GM12878 (cell line): ENCODE measurements around the gene ZDHHC1. TPM values are rescaled to one million over a fixed set of nuclear protein-coding genes. Genes with fewer than 3 reads are reported as not detected.

ENCODE experiments used
- ATAC-seq: fragments of 200-7000 bp; cut with Tn5 transposase; 3 replicates; pipeline ENCODE4 v1.9.1; 2020; ENCODE audit warnings: mild to moderate bottlenecking, moderate library complexity
- BruUV-seq: library from RNA; stranded (reverse); fragments of 400-500 nt; replicated peaks from 2 replicates; lab custom pipeline; 2021; lab: Mats Ljungman, UMichigan
- CTCF ChIA-PET: fragments of 300-600 bp; sonication (Branson Sonifier 250); formaldehyde crosslinking; extraction: SDS; loops from one replicate; lab custom pipeline; 2021; ENCODE audit warnings: inconsistent platforms; lab: Yijun Ruan, JAX
- POLR2A ChIA-PET: fragments of 350-600 bp; formaldehyde crosslinking; extraction: SDS; loops from one replicate; lab custom pipeline; 2021; ENCODE audit warnings: inconsistent platforms; lab: Charles Lee
- RAD21 ChIA-PET: fragments of 300-600 bp; sonication (Branson Sonifier 250); formaldehyde crosslinking; loops from one replicate; lab custom pipeline; 2023; ENCODE audit warnings: antibody characterized with exemption; ENCODE audit not compliant: unreplicated experiment; lab: Charles Lee
- SMC1A ChIA-PET: fragments of 300-600 bp; sonication (Branson Sonifier 250); formaldehyde crosslinking; loops from one replicate; lab custom pipeline; 2023; ENCODE audit not compliant: unreplicated experiment, uncharacterized antibody; lab: Charles Lee
- DNase-seq: peaks from one replicate; pipeline ENCODE4 v3.0.0-alpha.2; 2011; ENCODE audit warnings: low read depth, low spot score
- FAIRE-seq: peaks from 3 replicates; lab custom pipeline; 2011; peaks lifted over from hg19 to GRCh38; lab: Jason Lieb, UNC
- H2AFZ ChIP-seq: 2 replicates; pipeline ENCODE4 v1.6.0; 2011; ENCODE audit warnings: low read depth, low read length, control low read depth; ENCODE audit not compliant: control insufficient read depth
- H3K27ac ChIP-seq: 2 replicates; pipeline ENCODE4 v1.5.1; 2011; ENCODE audit warnings: control low read depth; ENCODE audit not compliant: control insufficient read depth, insufficient read depth
- H3K27me3 ChIP-seq, 2 experiments: replicated peaks in 1 of 2; 2 replicates each; pipeline versions ENCODE4 v1.6.0 to v1.6.1; 2011; ENCODE audit warnings: low read length in 1 of 2; ENCODE audit not compliant: control insufficient read depth in 2 of 2, insufficient read depth in 2 of 2
- H3K36me3 ChIP-seq, 2 experiments: 2 replicates each; pipeline ENCODE4 v1.5.1; 2011; ENCODE audit warnings: low read length in 1 of 2; ENCODE audit not compliant: control insufficient read depth in 2 of 2, insufficient read depth in 2 of 2
- H3K4me1 ChIP-seq: 2 replicates; pipeline ENCODE4 v1.6.1; 2011; ENCODE audit warnings: mild to moderate bottlenecking, low read length, moderate library complexity, mixed read lengths; ENCODE audit not compliant: control insufficient read depth, insufficient read depth
- H3K4me2 ChIP-seq: 2 replicates; pipeline ENCODE4 v1.6.0; 2011; ENCODE audit warnings: control low read depth; ENCODE audit not compliant: control insufficient read depth, insufficient read depth
- H3K4me3 ChIP-seq: fragments of 200-600 bp; sonication (generic); 2 replicates; pipeline ENCODE4 v1.5.1; 2016
- H3K79me2 ChIP-seq: 2 replicates; pipeline ENCODE4 v1.6.0; 2011; ENCODE audit warnings: low read length; ENCODE audit not compliant: control insufficient read depth, insufficient read depth
- H3K9ac ChIP-seq: 2 replicates; pipeline ENCODE4 v1.8.0; 2011; ENCODE audit warnings: low read length, control low read depth, mixed read lengths; ENCODE audit not compliant: control insufficient read depth, insufficient read depth
- H3K9me3 ChIP-seq: replicated peaks from 3 replicates; pipeline ENCODE4 v1.5.1; 2011; ENCODE audit warnings: mild to moderate bottlenecking, low read length; ENCODE audit not compliant: control insufficient read depth, insufficient read depth
- H4K20me1 ChIP-seq: 2 replicates; pipeline ENCODE4 v1.6.0; 2011; ENCODE audit not compliant: control insufficient read depth, insufficient read depth
- BHLHE40 ChIP-seq, 2 experiments: fragments of 450-650 bp in 1 of 2; IDR thresholded peaks; 2 replicates each; pipeline ENCODE4 v1.6.1; 2011 to 2017; ENCODE audit warnings: low read depth in 2 of 2, borderline replicate concordance in 1 of 2, improper control_type of control experiment in 1 of 2, low read length in 1 of 2, mild to moderate bottlenecking in 1 of 2
- CHD4 ChIP-seq: fragments of 200-600 bp; sonication (generic); IDR thresholded peaks from 2 replicates; pipeline ENCODE4 v1.6.1; 2016; ENCODE audit warnings: mild to moderate bottlenecking
- CREB1 ChIP-seq: IDR thresholded peaks from 2 replicates; pipeline ENCODE4 v1.6.1; 2012; ENCODE audit warnings: low read depth, mild to moderate bottlenecking, inconsistent platforms
- HDAC6 ChIP-seq: fragments of 200-600 bp; sonication (generic); IDR thresholded peaks from one replicate; pipeline ENCODE4 v1.8.0; 2017; ENCODE audit warnings: antibody characterized with exemption; ENCODE audit not compliant: unreplicated experiment
- IKZF1 ChIP-seq: fragments of 450-650 bp; conservative IDR thresholded peaks from 2 replicates; pipeline ENCODE4 v1.6.1; 2017; ENCODE audit warnings: antibody characterized with exemption, mild to moderate bottlenecking
- MXI1 ChIP-seq: fragments of 150-350 bp; IDR thresholded peaks from 2 replicates; pipeline ENCODE4 v1.6.1; 2011; ENCODE audit warnings: low read depth, mild to moderate bottlenecking, inconsistent platforms, low read length, improper control_type of control experiment
- POLR2AphosphoS5 ChIP-seq: IDR thresholded peaks from 2 replicates; pipeline ENCODE4 v1.6.1; 2011; ENCODE audit warnings: mild to moderate bottlenecking, low read length, inconsistent platforms
- RAD21 ChIP-seq: IDR thresholded peaks from 2 replicates; pipeline ENCODE4 v1.6.1; 2011; ENCODE audit warnings: mild to moderate bottlenecking, low read depth, low read length, moderate library complexity; ENCODE audit not compliant: insufficient read depth
- RAD51 ChIP-seq: fragments of 450-650 bp; IDR thresholded peaks from 2 replicates; pipeline ENCODE4 v1.6.1; 2016; ENCODE audit warnings: moderate library complexity, mild to moderate bottlenecking, inconsistent platforms
- SIN3A ChIP-seq: IDR thresholded peaks from 2 replicates; pipeline ENCODE4 v1.6.1; 2012; ENCODE audit warnings: low read depth, low read length, improper control_type of control experiment
- SPI1 ChIP-seq: IDR thresholded peaks from 2 replicates; pipeline ENCODE4 v1.6.1; 2011; ENCODE audit warnings: low read depth, mild to moderate bottlenecking, low read length, moderate library complexity, borderline replicate concordance; ENCODE audit not compliant: insufficient read depth
- SUZ12 ChIP-seq: fragments of 200-600 bp; sonication (generic); IDR thresholded peaks from one replicate; pipeline ENCODE4 v1.6.1; 2018; ENCODE audit warnings: antibody characterized with exemption, mild to moderate bottlenecking; ENCODE audit not compliant: unreplicated experiment
- WGBS: methylation state at CpG from one replicate; pipeline ENCODE4 v1.1.6; 2016; ENCODE audit warnings: low lambda C conversion rate; ENCODE audit not compliant: insufficient replicate concordance, insufficient coverage; ENCODE audit errors: missing lambda C conversion rate; 5-methylcytosine and 5-hydroxymethylcytosine counted together
- in situ Hi-C: fragments of 300-500 bp; cut with MboI; formaldehyde crosslinking; loops from 9 replicates; pipeline ENCODE4 v1.14.3; 2018; ENCODE audit warnings: mixed read lengths
- intact Hi-C: fragments of 100-400 bp; cut with micrococcal nuclease; formaldehyde crosslinking; loops from one replicate; pipeline ENCODE4 v1.14.2; 2022; ENCODE audit not compliant: unreplicated experiment
- polyA plus RNA-seq, 11 experiments: library from polyadenylated mRNA; depleted of rRNA in 4 of 11; unstranded in 6 of 11; stranded (reverse) in 5 of 11; fragments of >200 nt; fragmentation: Nextera tagmentation in 4 of 11; fragmentation: Illumina TruSeq in 1 of 11; extraction: Ambion mirVana in 4 of 11; extraction: Trizol in 1 of 11; gene quantifications; 1 replicate in 1 of 11; 2 replicates in 10 of 11; pipeline versions ENCODE4 v1.2.1 to v1.2.3, GENCODE V29; 2011 to 2016; ENCODE audit warnings: inconsistent platforms in 2 of 11, missing spikeins in 2 of 11, low read depth in 1 of 11
- total RNA-seq, 4 experiments: library from RNA; depleted of rRNA in 3 of 4; stranded (reverse); fragments of >200 nt in 3 of 4; fragmentation: Illumina TruSeq in 1 of 4; extraction: Trizol in 1 of 4; gene quantifications; 2 replicates each; pipeline versions ENCODE4 v1.2.1 to v1.2.3, GENCODE V29; 2013 to 2021
- TF ChIP-seq, protein P1 (sequence below): fragments of 450-650 bp; IDR thresholded peaks from 2 replicates; pipeline ENCODE4 v1.6.1; 2016; ENCODE audit warnings: mild to moderate bottlenecking
- TF ChIP-seq, protein P2 (sequence below): IDR thresholded peaks from 2 replicates; pipeline ENCODE4 v1.6.1; 2011; ENCODE audit warnings: borderline replicate concordance, low read depth, mild to moderate bottlenecking, moderate library complexity, mixed read lengths, low read length; ENCODE audit not compliant: insufficient read depth; ENCODE audit errors: extremely low read length
- TF ChIP-seq, protein P3 (sequence below): IDR thresholded peaks from 2 replicates; pipeline ENCODE4 v1.6.1; 2012; ENCODE audit warnings: low read depth, low read length, improper control_type of control experiment
- TF ChIP-seq, protein P4 (sequence below): fragments of 450-650 bp; IDR thresholded peaks from 2 replicates; pipeline ENCODE4 v1.6.1; 2016; ENCODE audit warnings: mild to moderate bottlenecking

Gene ZDHHC1
- total and polyA plus RNA-seq, 10 of the 15 experiments (the other 5 are each of a cell fraction or from before 2014, with no cell fraction given) = 0.07 to 1.2 (median 0.66) TPM; not detected in 2

DNA sequence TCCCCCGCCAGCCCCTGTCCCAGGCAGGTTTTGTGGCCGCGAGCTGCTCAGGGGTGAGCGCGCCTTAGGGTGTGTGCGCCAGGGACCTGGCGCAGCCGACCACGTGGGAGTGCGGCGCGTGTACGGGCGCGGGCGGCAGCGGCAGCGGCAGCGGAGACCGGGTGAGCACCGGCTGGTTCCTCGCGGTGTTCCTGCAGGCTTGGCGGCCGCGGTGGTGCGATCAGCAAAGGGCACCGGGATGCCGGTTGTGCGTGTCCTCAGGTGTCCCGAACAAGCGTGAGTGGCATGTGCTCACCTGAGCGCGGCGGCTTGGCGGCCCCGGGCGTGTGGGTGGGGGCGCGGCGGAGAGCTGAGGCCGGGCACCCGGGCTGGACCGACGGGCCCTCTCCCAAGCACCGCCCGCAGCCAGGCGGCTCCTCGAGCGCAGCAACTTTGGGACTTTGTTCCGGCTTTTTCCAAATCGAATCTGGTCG is 14.3 kb upstream of the ZDHHC1 start:
- H3K36me3 ChIP-seq = no peaks in the 10 kb centered on the region
- TF ChIP-seq CHD4 (no peak), SIN3A (no peak), BHLHE40 (IDR thresholded peaks at IDR 0.05; ENCODE audit: borderline replicate concordance in 1 of 2, low read depth in 2 of 2, low read length in 1 of 2) (peak in 1 of 2 experiments; percentile 34; a peak in 1 of 4 replicates), MXI1 (no peak), CREB1 (no peak), SUZ12 (peak; percentile 96), SPI1 (no peak), IKZF1 (peak; percentile 34), POLR2AphosphoS5 (no peak), HDAC6 (no peak), RAD21 (no peak), RAD51 (no peak)
- TF ChIP-seq, protein P1, sequence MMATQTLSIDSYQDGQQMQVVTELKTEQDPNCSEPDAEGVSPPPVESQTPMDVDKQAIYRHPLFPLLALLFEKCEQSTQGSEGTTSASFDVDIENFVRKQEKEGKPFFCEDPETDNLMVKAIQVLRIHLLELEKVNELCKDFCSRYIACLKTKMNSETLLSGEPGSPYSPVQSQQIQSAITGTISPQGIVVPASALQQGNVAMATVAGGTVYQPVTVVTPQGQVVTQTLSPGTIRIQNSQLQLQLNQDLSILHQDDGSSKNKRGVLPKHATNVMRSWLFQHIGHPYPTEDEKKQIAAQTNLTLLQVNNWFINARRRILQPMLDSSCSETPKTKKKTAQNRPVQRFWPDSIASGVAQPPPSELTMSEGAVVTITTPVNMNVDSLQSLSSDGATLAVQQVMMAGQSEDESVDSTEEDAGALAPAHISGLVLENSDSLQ = no peak
- TF ChIP-seq, protein P2, sequence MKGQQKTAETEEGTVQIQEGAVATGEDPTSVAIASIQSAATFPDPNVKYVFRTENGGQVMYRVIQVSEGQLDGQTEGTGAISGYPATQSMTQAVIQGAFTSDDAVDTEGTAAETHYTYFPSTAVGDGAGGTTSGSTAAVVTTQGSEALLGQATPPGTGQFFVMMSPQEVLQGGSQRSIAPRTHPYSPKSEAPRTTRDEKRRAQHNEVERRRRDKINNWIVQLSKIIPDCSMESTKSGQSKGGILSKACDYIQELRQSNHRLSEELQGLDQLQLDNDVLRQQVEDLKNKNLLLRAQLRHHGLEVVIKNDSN = peak; percentile 33
- TF ChIP-seq, protein P3, sequence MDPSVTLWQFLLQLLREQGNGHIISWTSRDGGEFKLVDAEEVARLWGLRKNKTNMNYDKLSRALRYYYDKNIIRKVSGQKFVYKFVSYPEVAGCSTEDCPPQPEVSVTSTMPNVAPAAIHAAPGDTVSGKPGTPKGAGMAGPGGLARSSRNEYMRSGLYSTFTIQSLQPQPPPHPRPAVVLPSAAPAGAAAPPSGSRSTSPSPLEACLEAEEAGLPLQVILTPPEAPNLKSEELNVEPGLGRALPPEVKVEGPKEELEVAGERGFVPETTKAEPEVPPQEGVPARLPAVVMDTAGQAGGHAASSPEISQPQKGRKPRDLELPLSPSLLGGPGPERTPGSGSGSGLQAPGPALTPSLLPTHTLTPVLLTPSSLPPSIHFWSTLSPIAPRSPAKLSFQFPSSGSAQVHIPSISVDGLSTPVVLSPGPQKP = no peak
- TF ChIP-seq, protein P4, sequence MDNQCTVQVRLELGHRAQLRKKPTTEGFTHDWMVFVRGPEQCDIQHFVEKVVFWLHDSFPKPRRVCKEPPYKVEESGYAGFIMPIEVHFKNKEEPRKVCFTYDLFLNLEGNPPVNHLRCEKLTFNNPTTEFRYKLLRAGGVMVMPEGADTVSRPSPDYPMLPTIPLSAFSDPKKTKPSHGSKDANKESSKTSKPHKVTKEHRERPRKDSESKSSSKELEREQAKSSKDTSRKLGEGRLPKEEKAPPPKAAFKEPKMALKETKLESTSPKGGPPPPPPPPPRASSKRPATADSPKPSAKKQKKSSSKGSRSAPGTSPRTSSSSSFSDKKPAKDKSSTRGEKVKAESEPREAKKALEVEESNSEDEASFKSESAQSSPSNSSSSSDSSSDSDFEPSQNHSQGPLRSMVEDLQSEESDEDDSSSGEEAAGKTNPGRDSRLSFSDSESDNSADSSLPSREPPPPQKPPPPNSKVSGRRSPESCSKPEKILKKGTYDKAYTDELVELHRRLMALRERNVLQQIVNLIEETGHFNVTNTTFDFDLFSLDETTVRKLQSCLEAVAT = no peak
- WGBS = under 1% methylated on average over 41 of the region's 53 CpGs
- no peaks in the 10 kb centered on the region for H4K20me1 ChIP-seq
- ChIA-PET RAD21 (interaction anchor here (0.7 kb wide), 1 partner anchor 880 kb away, joined by 3 read pairs; no protein-coding TSS in a partner anchor), SMC1A (no interaction called here), POLR2A (no interaction called here), CTCF (no interaction called here)
- H3K27me3 ChIP-seq = peaks cover 12 to 14% of the 10 kb centered on the region in 2 experiments
- no peak for DNase-seq
- intact Hi-C loops = no loop called here
- no peak overlapping the region for H3K9ac ChIP-seq
- H2AFZ ChIP-seq = no peak overlapping the region; the same call in 1 of the 2 replicates
- peaks cover 10% of the 10 kb centered on the region for H3K4me1 ChIP-seq
- ATAC-seq = peak; percentile 43
- FAIRE-seq = no peak
- H3K79me2 ChIP-seq = no peaks in the 10 kb centered on the region
- H3K9me3 ChIP-seq = no peaks in the 10 kb centered on the region
- peak overlapping the region; percentile 59; the same call in 1 of the 2 replicates for H3K4me2 ChIP-seq
- H3K27ac ChIP-seq = no peak overlapping the region
- BruUV-seq = no TSS peak
- in situ Hi-C loops = no loop called here
- peak overlapping the region; percentile 42; the same call in 1 of the 2 replicates for H3K4me3 ChIP-seq
